ENCODE results near the gene LRRC52.

The LRRC52 gene

DNA sequence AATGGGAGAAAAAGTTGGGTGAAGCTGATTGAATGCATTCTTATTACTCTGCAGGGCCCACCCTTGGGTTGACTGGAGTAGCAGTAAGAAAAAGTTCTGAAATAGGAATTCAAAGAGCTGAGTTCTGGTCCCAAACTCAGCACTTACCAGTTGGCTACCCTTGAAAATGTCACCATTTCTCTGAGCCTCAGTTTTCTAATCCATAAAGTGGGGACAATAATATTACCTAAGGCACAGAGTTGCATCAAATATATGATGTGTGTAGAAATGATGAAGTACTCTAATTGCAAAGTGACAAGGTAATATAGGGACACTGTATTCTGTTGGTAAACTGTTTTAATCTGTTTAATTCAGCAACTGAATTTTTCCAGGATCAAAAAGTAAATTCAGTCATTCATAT is 1.2 kb downstream of the LRRC52 start:
- H3K4me3 ChIP-seq (ENCODE audit: low read depth, low read length): no peak overlapping the region
- TF ChIP-seq, protein P1, sequence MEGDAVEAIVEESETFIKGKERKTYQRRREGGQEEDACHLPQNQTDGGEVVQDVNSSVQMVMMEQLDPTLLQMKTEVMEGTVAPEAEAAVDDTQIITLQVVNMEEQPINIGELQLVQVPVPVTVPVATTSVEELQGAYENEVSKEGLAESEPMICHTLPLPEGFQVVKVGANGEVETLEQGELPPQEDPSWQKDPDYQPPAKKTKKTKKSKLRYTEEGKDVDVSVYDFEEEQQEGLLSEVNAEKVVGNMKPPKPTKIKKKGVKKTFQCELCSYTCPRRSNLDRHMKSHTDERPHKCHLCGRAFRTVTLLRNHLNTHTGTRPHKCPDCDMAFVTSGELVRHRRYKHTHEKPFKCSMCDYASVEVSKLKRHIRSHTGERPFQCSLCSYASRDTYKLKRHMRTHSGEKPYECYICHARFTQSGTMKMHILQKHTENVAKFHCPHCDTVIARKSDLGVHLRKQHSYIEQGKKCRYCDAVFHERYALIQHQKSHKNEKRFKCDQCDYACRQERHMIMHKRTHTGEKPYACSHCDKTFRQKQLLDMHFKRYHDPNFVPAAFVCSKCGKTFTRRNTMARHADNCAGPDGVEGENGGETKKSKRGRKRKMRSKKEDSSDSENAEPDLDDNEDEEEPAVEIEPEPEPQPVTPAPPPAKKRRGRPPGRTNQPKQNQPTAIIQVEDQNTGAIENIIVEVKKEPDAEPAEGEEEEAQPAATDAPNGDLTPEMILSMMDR (IDR thresholded peaks at IDR 0.05; ENCODE audit: insufficient read depth, low read depth, low read length, missing control alignments): no peak
- DNase-seq (ENCODE audit: low read depth): no peak

- TF ChIP-seq, protein P1 (IDR thresholded peaks at IDR 0.05; ENCODE audit: insufficient read depth, low read depth, low read length, missing control alignments): no peak
- no peak for DNase-seq (ENCODE audit: low read depth)
- H3K4me3 ChIP-seq (ENCODE audit: low read depth, low read length): no peak overlapping the region
Observed at GRCh38 chr1:165545974-165546373, 2.2 kb downstream of the LRRC52 start.

DNA sequence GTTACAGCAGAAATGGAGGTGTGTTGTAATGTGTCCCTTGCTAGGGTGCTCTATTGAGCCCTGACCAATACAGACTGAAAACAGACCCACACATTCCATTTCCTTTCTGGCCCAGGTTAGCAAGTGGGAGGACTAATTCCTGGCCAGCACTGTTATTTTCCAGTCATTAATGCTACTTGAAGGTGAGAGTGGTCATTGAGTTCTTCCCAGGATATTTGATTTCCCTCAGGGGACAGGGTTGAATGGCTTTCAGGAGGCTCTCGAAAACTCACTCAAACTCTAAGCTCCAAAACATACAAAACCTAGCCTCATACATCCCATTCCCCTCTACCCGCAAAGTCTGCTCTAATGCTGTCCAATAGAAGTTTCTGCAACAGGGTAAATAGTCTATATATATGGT is 6.2 kb downstream of the LRRC52 start:
- TF ChIP-seq, protein P1 (IDR thresholded peaks at IDR 0.05; ENCODE audit: insufficient read depth, low read depth, low read length, missing control alignments): no peak
- no peak for DNase-seq (ENCODE audit: low read depth)
- H3K4me3 ChIP-seq (ENCODE audit: low read depth, low read length): no peak overlapping the region

DNA sequence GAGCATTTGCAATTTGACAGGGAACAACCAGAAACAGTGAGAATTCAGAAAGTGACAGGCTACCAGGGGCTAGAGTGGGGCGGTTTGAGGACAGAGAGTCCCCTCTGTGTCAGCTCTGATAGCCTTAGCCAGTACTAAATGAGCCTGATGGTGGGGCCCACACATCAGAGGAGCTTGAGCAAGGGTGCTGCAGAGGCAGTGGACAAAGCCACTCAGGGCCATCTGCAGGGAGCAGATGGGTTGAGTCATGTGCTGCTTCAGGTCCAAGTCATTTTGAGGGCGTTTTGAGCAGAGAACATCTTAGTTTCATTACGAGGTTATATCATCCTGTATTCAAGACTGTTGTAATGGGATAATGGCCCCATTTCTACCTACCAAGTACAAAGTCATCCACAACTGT is 7.7 kb downstream of the LRRC52 start:
- no peak for DNase-seq (ENCODE audit: low read depth)
- no peak overlapping the region for H3K4me3 ChIP-seq (ENCODE audit: low read depth, low read length)
- TF ChIP-seq, protein P1 (IDR thresholded peaks at IDR 0.05; ENCODE audit: insufficient read depth, low read depth, low read length, missing control alignments): no peak

GRCh38 chr1:165560883-165561656 is 17.3 kb downstream of the LRRC52 start:
- no peak overlapping the region for H3K4me3 ChIP-seq (ENCODE audit: low read depth, low read length)
- DNase-seq (ENCODE audit: low read depth): no peak
- TF ChIP-seq, protein P1 (IDR thresholded peaks at IDR 0.05; ENCODE audit: insufficient read depth, low read depth, low read length, missing control alignments): no peak

GRCh38 chr1:165562571-165562970 is 18.8 kb downstream of the LRRC52 start:
- TF ChIP-seq, protein P1 (IDR thresholded peaks at IDR 0.05; ENCODE audit: insufficient read depth, low read depth, low read length, missing control alignments): no peak
- DNase-seq (ENCODE audit: low read depth): no peak
- H3K4me3 ChIP-seq (ENCODE audit: low read depth, low read length): no peak overlapping the region

DNA sequence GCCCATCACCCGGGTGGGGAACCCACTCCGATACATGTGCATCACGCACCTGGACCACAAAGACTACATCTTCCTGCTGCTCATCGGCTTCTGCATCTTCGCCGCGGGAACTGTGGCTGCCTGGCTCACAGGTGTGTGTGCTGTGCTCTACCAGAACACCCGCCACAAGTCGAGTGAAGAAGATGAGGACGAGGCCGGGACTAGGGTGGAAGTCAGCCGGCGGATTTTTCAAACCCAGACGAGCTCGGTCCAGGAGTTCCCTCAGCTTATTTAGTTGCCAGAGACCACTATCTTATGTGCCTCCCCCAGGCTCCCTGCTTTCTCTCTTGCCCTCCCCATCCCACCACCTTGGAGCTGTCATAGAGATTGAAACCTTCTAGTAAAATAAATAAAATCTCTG is 19.8 kb downstream of the LRRC52 start:
- H3K4me3 ChIP-seq (ENCODE audit: low read depth, low read length): no peak overlapping the region
- TF ChIP-seq, protein P1 (IDR thresholded peaks at IDR 0.05; ENCODE audit: insufficient read depth, low read depth, low read length, missing control alignments): no peak
- no peak for DNase-seq (ENCODE audit: low read depth)
